K562 (cell line): ENCODE results near the gene TMEM121. TPM values are rescaled to one million over a fixed set of nuclear protein-coding genes. Genes with fewer than 3 reads are reported as not detected.

ENCODE experiments used
- CBFA2T3 ChIP-seq: fragments of 450-650 bp; IDR thresholded peaks from 2 replicates; pipeline ENCODE4 v1.6.1; 2017
- DACH1 ChIP-seq: fragments of 450-650 bp; IDR thresholded peaks from 2 replicates; pipeline ENCODE4 v1.6.1; 2018; ENCODE audit not compliant: partially characterized antibody
- ELF2 ChIP-seq: fragments of 250-450 bp; sonication (Bioruptor Pico); IDR thresholded peaks from 2 replicates; pipeline ENCODE4 v1.5.0; 2021; ENCODE audit warnings: mild to moderate bottlenecking
- MEF2A ChIP-seq: IDR thresholded peaks from 2 replicates; pipeline ENCODE4 v1.6.1; 2011; ENCODE audit warnings: low read depth, mild to moderate bottlenecking, low read length, moderate library complexity; ENCODE audit not compliant: control insufficient read depth
- MEIS2 ChIP-seq: fragments of 450-650 bp; IDR thresholded peaks from 2 replicates; pipeline ENCODE4 v1.6.1; 2014; ENCODE audit warnings: mild to moderate bottlenecking; ENCODE audit not compliant: partially characterized antibody
- MTF1 ChIP-seq: fragments of 250-450 bp; sonication (Bioruptor Pico); IDR thresholded peaks from 2 replicates; pipeline ENCODE4 v1.9.0; 2021; ENCODE audit warnings: moderate library complexity, mild to moderate bottlenecking, inconsistent platforms, borderline replicate concordance
- ZNF239 ChIP-seq: fragments of 250-450 bp; sonication (Bioruptor Pico); IDR thresholded peaks from 2 replicates; pipeline ENCODE4 v1.4.0; 2020; ENCODE audit warnings: mild to moderate bottlenecking
- ZNF282 ChIP-seq: sonication (generic); formaldehyde crosslinking; IDR thresholded peaks from 2 replicates; pipeline ENCODE4 v1.8.1; 2023; ENCODE audit warnings: missing genetic modification reagents
- ZNF707 ChIP-seq: fragments of 250-450 bp; sonication (Bioruptor Pico); conservative IDR thresholded peaks from 2 replicates; pipeline ENCODE4 v1.8.0; 2022; ENCODE audit warnings: inconsistent platforms, mild to moderate bottlenecking, moderate library complexity
- ZSCAN29 ChIP-seq: fragments of 450-650 bp; IDR thresholded peaks from 2 replicates; pipeline ENCODE4 v1.6.1; 2017
- polyA plus RNA-seq, 8 experiments: library from polyadenylated mRNA; depleted of rRNA in 4 of 8; stranded (reverse) in 5 of 8; unstranded in 3 of 8; fragments of >200 nt; fragmentation: Nextera tagmentation in 2 of 8; fragmentation: Illumina TruSeq in 1 of 8; extraction: Ambion mirVana in 2 of 8; extraction: Trizol in 1 of 8; gene quantifications; 2 replicates each; pipeline versions ENCODE4 v1.2.1 to v1.2.3, GENCODE V29; 2011 to 2014; ENCODE audit warnings: inconsistent platforms in 1 of 8, missing spikeins in 1 of 8
- total RNA-seq, 7 experiments: library from RNA; depleted of rRNA in 6 of 7; stranded (reverse); fragments of >200 nt in 6 of 7; fragmentation: Illumina TruSeq in 2 of 7; extraction: Trizol in 2 of 7; gene quantifications; 2 replicates each; pipeline versions ENCODE4 v1.2.1 to v1.2.3, GENCODE V29; 2011 to 2021; ENCODE audit warnings: low replicate concordance in 1 of 7
- TF ChIP-seq, protein P1 (sequence below), 3 experiments: fragments of 200-800 bp in 1 of 3; sonication (Bioruptor generic) in 1 of 3; sonication (generic) in 1 of 3; formaldehyde crosslinking in 1 of 3; IDR thresholded peaks; 2 replicates each; pipeline versions ENCODE4 v1.6.1 to v1.8.0; 2016 to 2022; ENCODE audit warnings: mild to moderate bottlenecking in 2 of 3, missing compliant biosample characterization in 2 of 3, missing genetic modification characterization in 2 of 3, missing genetic modification reagents in 1 of 3
- TF ChIP-seq, protein P2 (sequence below), 2 experiments: fragments of 450-650 bp; IDR thresholded peaks; 2 replicates each; pipeline ENCODE4 v1.6.1; 2016
- TF ChIP-seq, protein P3 (sequence below), 2 experiments: fragments of 450-650 bp in 1 of 2; IDR thresholded peaks; 2 replicates each; pipeline ENCODE4 v1.6.1; 2011 to 2017; ENCODE audit warnings: low read depth in 2 of 2, antibody characterized with exemption in 1 of 2, borderline replicate concordance in 1 of 2, low read length in 1 of 2, mild to moderate bottlenecking in 1 of 2, mixed read lengths in 1 of 2; ENCODE audit not compliant: control insufficient read depth in 1 of 2
- TF ChIP-seq, protein P4 (sequence below): fragments of 250-450 bp; sonication (Bioruptor Pico); IDR thresholded peaks from 2 replicates; pipeline ENCODE4 v1.5.0; 2021; ENCODE audit warnings: mild to moderate bottlenecking, borderline replicate concordance
- TF ChIP-seq, protein P5 (sequence below): fragments of 450-650 bp; IDR thresholded peaks from 2 replicates; pipeline ENCODE4 v1.6.1; 2017; ENCODE audit warnings: antibody characterized with exemption

Gene TMEM121
- total and polyA plus RNA-seq, 9 of the 15 experiments (the other 6 are each of a cell fraction or from before 2014, with no cell fraction given): 0.31 to 0.36 TPM; not detected in 7

DNA sequence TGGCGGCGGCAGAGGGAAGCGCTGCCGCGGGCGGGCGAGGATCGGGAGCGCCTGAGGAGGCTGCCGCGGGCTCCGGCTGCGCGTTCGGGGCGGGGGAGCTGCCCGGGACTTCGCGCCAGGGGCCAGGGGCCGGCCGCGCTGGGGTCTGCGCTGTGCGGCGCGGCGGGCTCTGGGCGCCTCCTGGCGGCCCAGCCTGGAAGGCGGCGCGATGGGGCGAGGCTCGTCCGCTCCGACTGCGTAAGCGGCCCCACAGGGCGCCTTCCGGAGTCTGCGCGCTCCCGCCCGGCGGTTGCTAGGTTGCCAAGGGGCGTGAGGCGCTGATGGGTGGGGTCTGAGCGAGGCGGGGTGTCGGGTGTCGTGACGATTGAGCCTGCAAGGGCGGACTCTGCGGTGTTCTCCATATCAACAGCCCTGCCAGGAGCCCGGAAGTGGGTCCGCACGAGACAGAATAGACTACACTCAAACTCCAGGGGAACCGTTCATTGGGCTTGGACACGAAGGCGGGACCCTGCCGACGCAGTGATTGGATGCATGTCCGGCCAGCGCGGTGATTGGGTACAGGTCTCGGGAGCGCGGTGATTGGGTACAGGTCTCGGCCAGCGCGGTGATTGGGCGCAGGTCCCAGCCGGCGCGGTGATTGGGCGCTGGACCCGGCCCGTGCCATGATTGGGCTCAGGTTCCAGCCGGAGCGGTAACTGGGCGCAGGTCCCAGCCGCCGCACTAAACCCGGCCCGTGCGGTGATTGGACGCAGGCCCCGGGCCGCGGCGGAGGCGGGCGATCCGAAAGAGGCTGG, 35.6 kb upstream of the TMEM121 start, which contains the start of gene TEDC1 (continued):
- TF ChIP-seq ELF2: no peak
- peak; percentile 68 for TF ChIP-seq MEIS2
- TF ChIP-seq, protein P1, sequence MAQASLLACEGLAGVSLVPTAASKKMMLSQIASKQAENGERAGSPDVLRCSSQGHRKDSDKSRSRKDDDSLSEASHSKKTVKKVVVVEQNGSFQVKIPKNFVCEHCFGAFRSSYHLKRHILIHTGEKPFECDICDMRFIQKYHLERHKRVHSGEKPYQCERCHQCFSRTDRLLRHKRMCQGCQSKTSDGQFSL (CRISPR knock-in tag; IDR thresholded peaks at IDR 0.05): no peak
- TF ChIP-seq, protein P1 (tag; IDR thresholded peaks at IDR 0.05): no peak
- TF ChIP-seq CBFA2T3: no peak
- TF ChIP-seq ZNF707 (CRISPR knock-in tag): no peak
- TF ChIP-seq, protein P2, sequence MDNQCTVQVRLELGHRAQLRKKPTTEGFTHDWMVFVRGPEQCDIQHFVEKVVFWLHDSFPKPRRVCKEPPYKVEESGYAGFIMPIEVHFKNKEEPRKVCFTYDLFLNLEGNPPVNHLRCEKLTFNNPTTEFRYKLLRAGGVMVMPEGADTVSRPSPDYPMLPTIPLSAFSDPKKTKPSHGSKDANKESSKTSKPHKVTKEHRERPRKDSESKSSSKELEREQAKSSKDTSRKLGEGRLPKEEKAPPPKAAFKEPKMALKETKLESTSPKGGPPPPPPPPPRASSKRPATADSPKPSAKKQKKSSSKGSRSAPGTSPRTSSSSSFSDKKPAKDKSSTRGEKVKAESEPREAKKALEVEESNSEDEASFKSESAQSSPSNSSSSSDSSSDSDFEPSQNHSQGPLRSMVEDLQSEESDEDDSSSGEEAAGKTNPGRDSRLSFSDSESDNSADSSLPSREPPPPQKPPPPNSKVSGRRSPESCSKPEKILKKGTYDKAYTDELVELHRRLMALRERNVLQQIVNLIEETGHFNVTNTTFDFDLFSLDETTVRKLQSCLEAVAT (IDR thresholded peaks at IDR 0.05): peak in 1 of 2 experiments; percentile 85; a peak in 1 of 4 replicates
- no peak for TF ChIP-seq DACH1
- no peak for TF ChIP-seq MEF2A
- TF ChIP-seq ZNF282 (CRISPR knock-in tag): no peak
- no peak for TF ChIP-seq ZNF239 (CRISPR knock-in tag)
- TF ChIP-seq, protein P3, sequence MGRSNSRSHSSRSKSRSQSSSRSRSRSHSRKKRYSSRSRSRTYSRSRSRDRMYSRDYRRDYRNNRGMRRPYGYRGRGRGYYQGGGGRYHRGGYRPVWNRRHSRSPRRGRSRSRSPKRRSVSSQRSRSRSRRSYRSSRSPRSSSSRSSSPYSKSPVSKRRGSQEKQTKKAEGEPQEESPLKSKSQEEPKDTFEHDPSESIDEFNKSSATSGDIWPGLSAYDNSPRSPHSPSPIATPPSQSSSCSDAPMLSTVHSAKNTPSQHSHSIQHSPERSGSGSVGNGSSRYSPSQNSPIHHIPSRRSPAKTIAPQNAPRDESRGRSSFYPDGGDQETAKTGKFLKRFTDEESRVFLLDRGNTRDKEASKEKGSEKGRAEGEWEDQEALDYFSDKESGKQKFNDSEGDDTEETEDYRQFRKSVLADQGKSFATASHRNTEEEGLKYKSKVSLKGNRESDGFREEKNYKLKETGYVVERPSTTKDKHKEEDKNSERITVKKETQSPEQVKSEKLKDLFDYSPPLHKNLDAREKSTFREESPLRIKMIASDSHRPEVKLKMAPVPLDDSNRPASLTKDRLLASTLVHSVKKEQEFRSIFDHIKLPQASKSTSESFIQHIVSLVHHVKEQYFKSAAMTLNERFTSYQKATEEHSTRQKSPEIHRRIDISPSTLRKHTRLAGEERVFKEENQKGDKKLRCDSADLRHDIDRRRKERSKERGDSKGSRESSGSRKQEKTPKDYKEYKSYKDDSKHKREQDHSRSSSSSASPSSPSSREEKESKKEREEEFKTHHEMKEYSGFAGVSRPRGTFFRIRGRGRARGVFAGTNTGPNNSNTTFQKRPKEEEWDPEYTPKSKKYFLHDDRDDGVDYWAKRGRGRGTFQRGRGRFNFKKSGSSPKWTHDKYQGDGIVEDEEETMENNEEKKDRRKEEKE (IDR thresholded peaks at IDR 0.05; ENCODE audit: borderline replicate concordance in 1 of 2, control insufficient read depth in 1 of 2, low read depth in 2 of 2, low read length in 1 of 2): no peak
- TF ChIP-seq, protein P4, sequence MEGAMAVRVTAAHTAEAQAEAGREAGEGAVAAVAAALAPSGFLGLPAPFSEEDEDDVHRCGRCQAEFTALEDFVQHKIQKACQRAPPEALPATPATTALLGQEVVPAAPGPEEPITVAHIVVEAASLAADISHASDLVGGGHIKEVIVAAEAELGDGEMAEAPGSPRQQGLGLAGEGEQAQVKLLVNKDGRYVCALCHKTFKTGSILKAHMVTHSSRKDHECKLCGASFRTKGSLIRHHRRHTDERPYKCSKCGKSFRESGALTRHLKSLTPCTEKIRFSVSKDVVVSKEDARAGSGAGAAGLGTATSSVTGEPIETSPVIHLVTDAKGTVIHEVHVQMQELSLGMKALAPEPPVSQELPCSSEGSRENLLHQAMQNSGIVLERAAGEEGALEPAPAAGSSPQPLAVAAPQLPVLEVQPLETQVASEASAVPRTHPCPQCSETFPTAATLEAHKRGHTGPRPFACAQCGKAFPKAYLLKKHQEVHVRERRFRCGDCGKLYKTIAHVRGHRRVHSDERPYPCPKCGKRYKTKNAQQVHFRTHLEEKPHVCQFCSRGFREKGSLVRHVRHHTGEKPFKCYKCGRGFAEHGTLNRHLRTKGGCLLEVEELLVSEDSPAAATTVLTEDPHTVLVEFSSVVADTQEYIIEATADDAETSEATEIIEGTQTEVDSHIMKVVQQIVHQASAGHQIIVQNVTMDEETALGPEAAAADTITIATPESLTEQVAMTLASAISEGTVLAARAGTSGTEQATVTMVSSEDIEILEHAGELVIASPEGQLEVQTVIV (CRISPR knock-in tag): no peak
- no peak for TF ChIP-seq MTF1
- TF ChIP-seq, protein P5, sequence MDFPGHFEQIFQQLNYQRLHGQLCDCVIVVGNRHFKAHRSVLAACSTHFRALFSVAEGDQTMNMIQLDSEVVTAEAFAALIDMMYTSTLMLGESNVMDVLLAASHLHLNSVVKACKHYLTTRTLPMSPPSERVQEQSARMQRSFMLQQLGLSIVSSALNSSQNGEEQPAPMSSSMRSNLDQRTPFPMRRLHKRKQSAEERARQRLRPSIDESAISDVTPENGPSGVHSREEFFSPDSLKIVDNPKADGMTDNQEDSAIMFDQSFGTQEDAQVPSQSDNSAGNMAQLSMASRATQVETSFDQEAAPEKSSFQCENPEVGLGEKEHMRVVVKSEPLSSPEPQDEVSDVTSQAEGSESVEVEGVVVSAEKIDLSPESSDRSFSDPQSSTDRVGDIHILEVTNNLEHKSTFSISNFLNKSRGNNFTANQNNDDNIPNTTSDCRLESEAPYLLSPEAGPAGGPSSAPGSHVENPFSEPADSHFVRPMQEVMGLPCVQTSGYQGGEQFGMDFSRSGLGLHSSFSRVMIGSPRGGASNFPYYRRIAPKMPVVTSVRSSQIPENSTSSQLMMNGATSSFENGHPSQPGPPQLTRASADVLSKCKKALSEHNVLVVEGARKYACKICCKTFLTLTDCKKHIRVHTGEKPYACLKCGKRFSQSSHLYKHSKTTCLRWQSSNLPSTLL: no peak
- TF ChIP-seq ZSCAN29: peak; percentile 93
